ENCODE data around the gene CREB3L1.
"Not testable (repeated sequence)": the region's sequence is repeated elsewhere in the genome, so short reads cannot be mapped to it uniquely, and the experiment has no call there.

CREB3L1 gene

GRCh38 chr11:46298699-46299433, 21.4 kb downstream of the CREB3L1 start:
- POLR2A ChIA-PET (ENCODE audit: low non-redundant PET): no interaction called here

GRCh38 chr11:46299451-46299961, 22.0 kb downstream of the CREB3L1 start:
- no peak for TF ChIP-seq CTCF (conservative IDR thresholded peaks at IDR 0.05; ENCODE audit: low read depth)
- ChIA-PET CTCF (interaction anchor here (0.5 to 1.3 kb wide), 4 partner anchors 9 to 169 kb away, joined by 3 to 6 read pairs (median 4); no protein-coding TSS in a partner anchor), POLR2A (ENCODE audit: low non-redundant PET) (no interaction called here)
- H3K27ac ChIP-seq: peak overlapping the region; percentile 60
- DNase-seq (ENCODE audit: low spot score): no peak

More at GRCh38 chr11:46298699-46299433, 21.4 kb downstream of the CREB3L1 start:
- CTCF ChIA-PET: interaction anchor here (0.5 to 1.3 kb wide), 3 partner anchors 9 to 168 kb away, joined by 3 to 4 read pairs (median 3); no protein-coding TSS in a partner anchor
- peak; percentile 70 for DNase-seq (ENCODE audit: low spot score)
- H3K27ac ChIP-seq: peak overlapping the region; percentile 64
- no peak for TF ChIP-seq CTCF (conservative IDR thresholded peaks at IDR 0.05; ENCODE audit: low read depth)

- ChIA-PET POLR2A (ENCODE audit: low non-redundant PET) (no interaction called here), CTCF (interaction anchor here (0.6 to 1.3 kb wide), 2 partner anchors 61 to 464 kb away, joined by 3 to 6 read pairs; no protein-coding TSS in a partner anchor)
- no peak for DNase-seq (ENCODE audit: low spot score)
- H3K27ac ChIP-seq: peak overlapping the region; percentile 60
- no peak for TF ChIP-seq CTCF (conservative IDR thresholded peaks at IDR 0.05; ENCODE audit: low read depth)
These were observed 22.8 kb downstream of the CREB3L1 start for GRCh38 chr11:46300270-46300669.

GRCh38 chr11:46302866-46303265, 25.4 kb downstream of the CREB3L1 start:
- no peak for TF ChIP-seq CTCF (conservative IDR thresholded peaks at IDR 0.05; ENCODE audit: low read depth)
- ChIA-PET POLR2A (ENCODE audit: low non-redundant PET) (no interaction called here), CTCF (interaction anchor here (1.5 kb wide), 1 partner anchor 63 kb away, joined by 3 read pairs; no protein-coding TSS in a partner anchor)
- H3K27ac ChIP-seq: peak overlapping the region; percentile 12
- no peak for DNase-seq (ENCODE audit: low spot score)

GRCh38 chr11:46304036-46304435, 26.6 kb downstream of the CREB3L1 start:
- DNase-seq (ENCODE audit: low spot score); H3K27ac ChIP-seq; POLR2A ChIA-PET (ENCODE audit: low non-redundant PET): not testable (repeated sequence)
- CTCF ChIA-PET: interaction anchor here (0.5 to 1.3 kb wide), 6 partner anchors 12 to 274 kb away, joined by 3 to 5 read pairs (median 3); no protein-coding TSS in a partner anchor

- TF ChIP-seq CTCF (conservative IDR thresholded peaks at IDR 0.05; ENCODE audit: low read depth): no peak
- CTCF ChIA-PET: interaction anchor here (0.6 to 1.3 kb wide), 5 partner anchors 11 to 275 kb away, joined by 3 to 5 read pairs (median 3); no protein-coding TSS in a partner anchor
- H3K27ac ChIP-seq: no peak overlapping the region
- no peak for DNase-seq (ENCODE audit: low spot score)
- POLR2A ChIA-PET (ENCODE audit: low non-redundant PET): no interaction called here
These were observed 27.2 kb downstream of the CREB3L1 start for GRCh38 chr11:46304605-46305179.
